ENCODE results near the gene LACTB.

Gene LACTB

GRCh38 chr15:63121382-63122001, at the start of gene LACTB:
TSS of gene LACTB (plus strand) at chr15:63121861. CDS start at chr15:63121872, 11 bp downstream.
- Mint-ChIP-seq H3K27me3 (no peaks in the 10 kb centered on the region), H3K9me3 (peaks cover 13% of the 10 kb centered on the region), H3K4me1 (peaks cover 9% of the 10 kb centered on the region), H3K36me3 (peaks cover 8% of the 10 kb centered on the region), H3K27ac (peak within 1 kb of the TSS; percentile 84), H3K4me3 (peak within 1 kb of the TSS; percentile 94)
- DNase-seq (ENCODE audit: low spot score in 2 of 2) (peak; percentile 66 to 74), ATAC-seq (ENCODE audit: low read depth) (peak; percentile 88)

- peaks cover 2% of the 10 kb centered on the region for H3K27me3 Mint-ChIP-seq
- DNase-seq (ENCODE audit: low spot score in 2 of 2) (no peak), ATAC-seq (ENCODE audit: low read depth) (no peak)
- no peaks in the 10 kb centered on the region for H3K9me3 Mint-ChIP-seq
- H3K4me3 Mint-ChIP-seq = no peak overlapping the region
- H3K27ac Mint-ChIP-seq = no peak overlapping the region
- no peaks in the 10 kb centered on the region for H3K4me1 Mint-ChIP-seq
- peaks cover 12% of the 10 kb centered on the region for H3K36me3 Mint-ChIP-seq
Measured at GRCh38 chr15:63072023-63072650, 49.5 kb upstream of the LACTB start.

- no peak overlapping the region for H3K4me3 Mint-ChIP-seq
- H3K9me3 Mint-ChIP-seq = no peaks in the 10 kb centered on the region
- H3K4me1 Mint-ChIP-seq = no peaks in the 10 kb centered on the region
- DNase-seq (ENCODE audit: low spot score in 2 of 2) = no peak
- no peak overlapping the region for H3K27ac Mint-ChIP-seq
- peaks cover 4% of the 10 kb centered on the region for H3K27me3 Mint-ChIP-seq
- H3K36me3 Mint-ChIP-seq = peaks cover 12% of the 10 kb centered on the region
- ATAC-seq (ENCODE audit: low read depth) = no peak
Measured at GRCh38 chr15:63072809-63073277, 48.8 kb upstream of the LACTB start.

GRCh38 chr15:63073497-63074172, 48.0 kb upstream of the LACTB start:
- peaks cover 8% of the 10 kb centered on the region for H3K36me3 Mint-ChIP-seq
- no peaks in the 10 kb centered on the region for H3K4me1 Mint-ChIP-seq

GRCh38 chr15:63075015-63075983, 46.4 kb upstream of the LACTB start:
- H3K36me3 Mint-ChIP-seq = peaks cover 7% of the 10 kb centered on the region
- H3K4me3 Mint-ChIP-seq = no peak overlapping the region
- no peak overlapping the region for H3K27ac Mint-ChIP-seq
- no peak for ATAC-seq (ENCODE audit: low read depth)
- H3K9me3 Mint-ChIP-seq = no peaks in the 10 kb centered on the region
- no peaks in the 10 kb centered on the region for H3K4me1 Mint-ChIP-seq
- DNase-seq (ENCODE audit: low spot score in 2 of 2) = no peak
- peaks cover 6% of the 10 kb centered on the region for H3K27me3 Mint-ChIP-seq

More at GRCh38 chr15:63073497-63074172, 48.0 kb upstream of the LACTB start:
- ATAC-seq (ENCODE audit: low read depth) (no peak), DNase-seq (ENCODE audit: low spot score in 2 of 2) (no peak)
- Mint-ChIP-seq H3K9me3 (no peaks in the 10 kb centered on the region), H3K4me3 (no peak overlapping the region), H3K27me3 (peaks cover 4% of the 10 kb centered on the region), H3K27ac (no peak overlapping the region)

GRCh38 chr15:63075984-63076713, 45.5 kb upstream of the LACTB start:
- Mint-ChIP-seq H3K4me1 (no peaks in the 10 kb centered on the region), H3K9me3 (no peaks in the 10 kb centered on the region), H3K27ac (no peak overlapping the region), H3K4me3 (no peak overlapping the region), H3K27me3 (peaks cover 6% of the 10 kb centered on the region), H3K36me3 (peaks cover 3% of the 10 kb centered on the region)
- no peak for ATAC-seq (ENCODE audit: low read depth)
- no peak for DNase-seq (ENCODE audit: low spot score in 2 of 2)

GRCh38 chr15:63076714-63077046, 45.0 kb upstream of the LACTB start:
- H3K27me3 Mint-ChIP-seq = peaks cover 8% of the 10 kb centered on the region
- ATAC-seq (ENCODE audit: low read depth) = no peak
- H3K4me1 Mint-ChIP-seq = no peaks in the 10 kb centered on the region
- H3K27ac Mint-ChIP-seq = no peak overlapping the region
- no peak overlapping the region for H3K4me3 Mint-ChIP-seq
- DNase-seq (ENCODE audit: low spot score in 2 of 2) = no peak
- H3K9me3 Mint-ChIP-seq = no peaks in the 10 kb centered on the region
- no peaks in the 10 kb centered on the region for H3K36me3 Mint-ChIP-seq

GRCh38 chr15:63077952-63078351, 43.7 kb upstream of the LACTB start:
- no peaks in the 10 kb centered on the region for H3K9me3 Mint-ChIP-seq
- H3K4me3 Mint-ChIP-seq = no peak overlapping the region
- ATAC-seq (ENCODE audit: low read depth) (no peak), DNase-seq (ENCODE audit: low spot score in 2 of 2) (no peak)
- H3K4me1 Mint-ChIP-seq = no peaks in the 10 kb centered on the region
- no peaks in the 10 kb centered on the region for H3K36me3 Mint-ChIP-seq
- peaks cover 8% of the 10 kb centered on the region for H3K27me3 Mint-ChIP-seq
- H3K27ac Mint-ChIP-seq = no peak overlapping the region

GRCh38 chr15:63079947-63080626, 41.6 kb upstream of the LACTB start:
- DNase-seq (ENCODE audit: low spot score in 2 of 2) (no peak), ATAC-seq (ENCODE audit: low read depth) (no peak)
- H3K4me3 Mint-ChIP-seq = no peak overlapping the region
- no peaks in the 10 kb centered on the region for H3K9me3 Mint-ChIP-seq
- H3K27me3 Mint-ChIP-seq = peaks cover 10% of the 10 kb centered on the region
- H3K36me3 Mint-ChIP-seq = no peaks in the 10 kb centered on the region
- no peak overlapping the region for H3K27ac Mint-ChIP-seq
- H3K4me1 Mint-ChIP-seq = no peaks in the 10 kb centered on the region

- H3K27me3 Mint-ChIP-seq = peaks cover 10% of the 10 kb centered on the region
- H3K9me3 Mint-ChIP-seq = no peaks in the 10 kb centered on the region
- no peaks in the 10 kb centered on the region for H3K4me1 Mint-ChIP-seq
- no peak overlapping the region for H3K27ac Mint-ChIP-seq
- no peak for ATAC-seq (ENCODE audit: low read depth)
- H3K4me3 Mint-ChIP-seq = no peak overlapping the region
- no peak for DNase-seq (ENCODE audit: low spot score in 2 of 2)
- H3K36me3 Mint-ChIP-seq = no peaks in the 10 kb centered on the region
Measured at GRCh38 chr15:63080634-63081250, 40.9 kb upstream of the LACTB start.

- H3K4me1 Mint-ChIP-seq = no peaks in the 10 kb centered on the region
- ATAC-seq (ENCODE audit: low read depth) (no peak), DNase-seq (ENCODE audit: low spot score in 2 of 2) (no peak)
- H3K4me3 Mint-ChIP-seq = no peak overlapping the region
- peaks cover 8% of the 10 kb centered on the region for H3K27me3 Mint-ChIP-seq
- H3K9me3 Mint-ChIP-seq = no peaks in the 10 kb centered on the region
- H3K36me3 Mint-ChIP-seq = no peaks in the 10 kb centered on the region
- no peak overlapping the region for H3K27ac Mint-ChIP-seq
Measured at GRCh38 chr15:63082366-63082765, 39.3 kb upstream of the LACTB start.

GRCh38 chr15:63083044-63083443, 38.6 kb upstream of the LACTB start:
- Mint-ChIP-seq H3K9me3 (no peaks in the 10 kb centered on the region), H3K4me1 (no peaks in the 10 kb centered on the region), H3K36me3 (no peaks in the 10 kb centered on the region), H3K27ac (no peak overlapping the region), H3K4me3 (no peak overlapping the region), H3K27me3 (peaks cover 6% of the 10 kb centered on the region)
- no peak for ATAC-seq (ENCODE audit: low read depth)
- no peak for DNase-seq (ENCODE audit: low spot score in 2 of 2)
